SJSA1 (cell line): ENCODE data around the gene ADAMTS3. TPM values are rescaled to one million over a fixed set of nuclear protein-coding genes. Genes with fewer than 3 reads are reported as not detected.

Experiments
- DNase-seq, 2 experiments: peaks; one replicate each; pipeline ENCODE4 v3.0.0-alpha.2; 2015 to 2020; ENCODE audit warnings: low spot score in 2 of 2, low read depth in 1 of 2
- H3K27ac ChIP-seq: fragments of 250-450 bp; sonication (Bioruptor Pico); 2 replicates; pipeline ENCODE4 v1.5.1; 2020; ENCODE audit warnings: mild to moderate bottlenecking, moderate library complexity
- H3K27me3 ChIP-seq: fragments of 250-450 bp; sonication (Bioruptor Pico); replicated peaks from 2 replicates; pipeline ENCODE4 v1.5.1; 2020; ENCODE audit warnings: mild to moderate bottlenecking, moderate library complexity
- H3K36me3 ChIP-seq: fragments of 250-450 bp; sonication (Bioruptor Pico); 2 replicates; pipeline ENCODE4 v1.5.1; 2020; ENCODE audit warnings: mild to moderate bottlenecking
- H3K4me1 ChIP-seq: fragments of 250-450 bp; sonication (Bioruptor Pico); replicated peaks from 2 replicates; pipeline ENCODE4 v1.6.1; 2021; ENCODE audit warnings: mild to moderate bottlenecking
- H3K4me3 ChIP-seq: fragments of 250-450 bp; sonication (Bioruptor Pico); 2 replicates; pipeline ENCODE4 v1.5.1; 2020; ENCODE audit warnings: mild to moderate bottlenecking
- H3K9me3 ChIP-seq: fragments of 250-450 bp; sonication (Bioruptor Pico); replicated peaks from 2 replicates; pipeline ENCODE4 v1.5.1; 2020; ENCODE audit warnings: mild to moderate bottlenecking
- total RNA-seq: library from RNA; depleted of rRNA; stranded (reverse); fragments of >200 nt; shearing (Covaris generic); gene quantifications from 2 replicates; pipeline ENCODE4 v1.2.3, GENCODE V29; 2014

ADAMTS3 gene
- total RNA-seq, 1 experiment from 2014 or later = 0.45 TPM

GRCh38 chr4:72290737-72291136 is 278.3 kb downstream of the ADAMTS3 start:
- Histone ChIP-seq H3K4me1 (no peaks in the 10 kb centered on the region), H3K27ac (no peak overlapping the region), H3K36me3 (no peaks in the 10 kb centered on the region), H3K27me3 (no peaks in the 10 kb centered on the region), H3K4me3 (no peak overlapping the region), H3K9me3 (no peaks in the 10 kb centered on the region)
- DNase-seq = no peak

DNA sequence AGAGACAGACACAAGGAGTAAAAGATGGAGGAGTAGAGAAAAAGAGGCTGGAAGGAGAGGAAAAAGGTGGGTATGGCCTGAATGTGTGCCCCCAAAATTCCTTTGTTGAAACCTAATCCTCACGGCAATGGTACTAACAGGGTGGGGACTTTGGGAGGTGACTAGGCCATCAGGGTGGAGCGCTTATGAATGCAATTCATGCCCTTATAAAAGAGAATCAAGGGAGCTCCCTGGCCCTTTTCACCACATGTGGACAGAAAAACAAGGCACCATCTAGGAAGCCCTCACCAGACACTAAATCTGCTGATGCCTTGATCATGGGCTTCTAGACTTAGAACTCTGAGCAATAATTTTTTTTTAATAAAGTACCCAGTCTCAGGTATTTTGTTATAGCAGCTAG is 282.1 kb downstream of the ADAMTS3 start:
- H3K4me1 ChIP-seq = no peaks in the 10 kb centered on the region
- H3K36me3 ChIP-seq = no peaks in the 10 kb centered on the region
- no peaks in the 10 kb centered on the region for H3K27me3 ChIP-seq
- no peaks in the 10 kb centered on the region for H3K9me3 ChIP-seq
- no peak overlapping the region for H3K4me3 ChIP-seq
- no peak for DNase-seq
- no peak overlapping the region for H3K27ac ChIP-seq

GRCh38 chr4:72286185-72286584 is 282.8 kb downstream of the ADAMTS3 start:
- H3K4me3 ChIP-seq = no peak overlapping the region
- no peak for DNase-seq
- no peaks in the 10 kb centered on the region for H3K4me1 ChIP-seq
- H3K9me3 ChIP-seq = no peaks in the 10 kb centered on the region
- no peaks in the 10 kb centered on the region for H3K27me3 ChIP-seq
- H3K36me3 ChIP-seq = no peaks in the 10 kb centered on the region
- H3K27ac ChIP-seq = no peak overlapping the region

DNA sequence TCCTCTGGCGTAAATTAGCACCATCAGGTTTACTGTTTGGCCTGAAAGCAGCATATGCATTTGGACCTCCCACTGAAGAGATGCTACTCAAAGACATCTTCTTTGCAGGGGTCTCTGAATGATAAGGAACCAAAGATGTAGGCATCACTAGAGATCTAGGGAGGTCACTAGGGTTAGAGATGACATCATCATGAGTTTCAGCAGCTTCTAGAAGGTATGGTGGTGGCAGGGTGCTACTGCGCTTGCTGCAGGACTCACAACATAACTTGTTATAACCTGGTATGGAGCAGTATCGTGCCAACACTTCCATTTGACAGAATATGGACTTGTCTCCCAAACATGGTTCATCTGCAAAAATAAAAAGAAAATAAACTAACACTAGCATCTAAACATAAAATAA is 285.7 kb downstream of the ADAMTS3 start:
- Histone ChIP-seq H3K4me3 (no peak overlapping the region), H3K27ac (no peak overlapping the region), H3K27me3 (no peaks in the 10 kb centered on the region), H3K36me3 (no peaks in the 10 kb centered on the region), H3K4me1 (no peaks in the 10 kb centered on the region), H3K9me3 (no peaks in the 10 kb centered on the region)
- DNase-seq = no peak

- no peak overlapping the region for H3K4me3 ChIP-seq
- H3K36me3 ChIP-seq = no peaks in the 10 kb centered on the region
- no peak overlapping the region for H3K27ac ChIP-seq
Measured at GRCh38 chr4:72280252-72280651, 288.8 kb downstream of the ADAMTS3 start.

DNA sequence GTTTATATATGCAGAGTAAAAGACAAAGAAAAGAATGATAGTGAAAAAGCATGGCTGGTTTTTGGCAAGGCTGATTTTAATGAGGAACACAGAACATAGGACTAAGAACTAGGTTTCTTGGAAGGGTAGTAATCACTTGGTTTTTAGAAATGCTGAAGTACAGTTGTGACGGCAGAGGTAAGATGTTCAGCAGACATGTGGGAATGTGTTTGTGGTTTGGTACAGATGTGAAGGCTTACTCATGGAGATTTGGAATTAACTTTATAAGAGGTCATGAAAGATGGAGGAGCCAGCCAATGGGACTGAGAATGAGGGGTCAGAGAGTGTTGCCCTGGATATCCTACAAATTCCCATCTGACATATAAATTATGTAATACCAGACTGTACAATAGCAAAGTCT is 293.6 kb downstream of the ADAMTS3 start:
- no peaks in the 10 kb centered on the region for H3K36me3 ChIP-seq
- H3K27me3 ChIP-seq = no peaks in the 10 kb centered on the region
- no peaks in the 10 kb centered on the region for H3K9me3 ChIP-seq
- H3K27ac ChIP-seq = no peak overlapping the region
- DNase-seq = no peak
- no peaks in the 10 kb centered on the region for H3K4me1 ChIP-seq
- H3K4me3 ChIP-seq = no peak overlapping the region

More at GRCh38 chr4:72280252-72280651, 288.8 kb downstream of the ADAMTS3 start:
- Histone ChIP-seq H3K9me3 (no peaks in the 10 kb centered on the region), H3K4me1 (no peaks in the 10 kb centered on the region), H3K27me3 (no peaks in the 10 kb centered on the region)
- no peak for DNase-seq

- Histone ChIP-seq H3K36me3 (no peaks in the 10 kb centered on the region), H3K27ac (no peak overlapping the region), H3K27me3 (no peaks in the 10 kb centered on the region), H3K9me3 (no peaks in the 10 kb centered on the region), H3K4me3 (no peak overlapping the region), H3K4me1 (no peaks in the 10 kb centered on the region)
- DNase-seq = no peak
Measured at GRCh38 chr4:72274251-72274650, 294.8 kb downstream of the ADAMTS3 start.

DNA sequence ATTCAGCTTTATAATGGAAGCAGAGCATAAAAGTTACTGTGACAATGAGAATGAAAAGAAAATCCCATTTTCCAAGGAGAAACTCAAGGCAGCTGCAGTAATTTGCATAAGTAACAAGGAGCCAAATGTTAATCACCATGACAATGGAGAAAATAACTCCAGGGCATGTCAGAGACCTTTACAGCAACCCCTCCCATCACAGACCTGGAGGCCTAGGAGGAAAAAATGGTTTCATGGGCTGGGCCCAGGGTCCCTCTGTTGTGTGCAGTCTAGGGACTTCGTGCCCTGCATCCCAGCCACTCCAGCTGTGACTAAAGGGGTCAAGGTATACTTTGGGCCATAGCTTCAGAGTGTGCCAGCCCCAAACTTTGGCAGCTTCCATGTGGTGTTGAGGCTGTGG is 313.8 kb downstream of the ADAMTS3 start:
- H3K9me3 ChIP-seq = no peaks in the 10 kb centered on the region
- DNase-seq = no peak

DNA sequence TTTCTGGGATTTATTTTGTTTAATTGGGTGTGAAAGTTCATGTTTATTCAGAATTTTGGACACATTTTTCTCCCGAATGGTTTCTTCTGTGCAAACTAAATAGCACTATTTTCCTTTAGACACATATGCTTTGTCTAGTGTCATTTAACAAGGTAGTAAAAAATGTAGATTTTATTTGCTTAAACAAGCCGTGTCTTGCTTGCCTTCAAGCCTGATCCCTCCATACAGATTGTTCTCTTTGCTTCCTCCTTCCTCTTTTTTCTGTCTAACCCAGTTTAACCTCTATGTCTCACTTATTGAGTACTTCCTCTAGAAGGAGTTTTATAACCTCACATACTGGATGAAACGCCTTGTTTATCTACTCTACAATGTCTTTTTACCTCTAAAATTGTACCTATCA is 325.4 kb downstream of the ADAMTS3 start:
- no peaks in the 10 kb centered on the region for H3K4me1 ChIP-seq
- H3K9me3 ChIP-seq = no peaks in the 10 kb centered on the region
- no peak overlapping the region for H3K4me3 ChIP-seq
- H3K27ac ChIP-seq = no peak overlapping the region
- H3K27me3 ChIP-seq = no peaks in the 10 kb centered on the region
- DNase-seq = no peak
- no peaks in the 10 kb centered on the region for H3K36me3 ChIP-seq

More for the DNA sequence above, 313.8 kb downstream of the ADAMTS3 start:
- H3K27ac ChIP-seq = no peak overlapping the region
- H3K27me3 ChIP-seq = no peaks in the 10 kb centered on the region
- no peaks in the 10 kb centered on the region for H3K36me3 ChIP-seq
- no peaks in the 10 kb centered on the region for H3K4me1 ChIP-seq
- H3K4me3 ChIP-seq = no peak overlapping the region

DNA sequence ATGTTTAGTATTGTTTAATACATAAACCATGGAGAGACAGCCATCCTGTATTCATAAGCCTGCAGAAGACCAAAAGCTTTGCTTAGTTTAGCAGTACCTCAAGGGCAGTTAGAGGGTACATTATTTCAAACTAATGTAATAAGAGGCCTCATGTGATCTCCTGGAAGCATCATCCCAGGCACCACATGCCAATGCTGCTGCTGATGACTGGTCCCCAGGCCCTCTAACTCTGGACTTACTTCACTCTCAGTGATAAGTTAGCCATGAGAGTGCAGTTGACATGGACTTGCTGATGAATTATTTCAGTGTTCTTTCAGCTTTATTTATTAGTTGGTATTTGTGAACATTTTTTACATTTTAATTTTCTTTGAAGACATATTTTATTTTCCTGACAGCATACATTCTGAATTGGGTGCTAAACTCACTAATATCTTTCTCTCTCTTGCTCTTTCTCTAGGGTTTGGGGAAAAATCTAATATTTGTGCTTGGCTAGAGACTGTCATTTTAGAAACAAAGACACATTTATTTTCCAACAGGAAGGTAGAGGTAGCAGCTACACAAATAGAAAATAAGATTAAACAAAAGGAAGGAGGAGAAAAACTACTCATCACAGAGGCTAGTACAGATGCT is 329.4 kb downstream of the ADAMTS3 start:
- Histone ChIP-seq H3K4me1 (no peaks in the 10 kb centered on the region), H3K9me3 (no peaks in the 10 kb centered on the region), H3K27ac (no peak overlapping the region), H3K36me3 (no peaks in the 10 kb centered on the region), H3K4me3 (no peak overlapping the region), H3K27me3 (no peaks in the 10 kb centered on the region)
- no peak for DNase-seq
